ENCODE results near the gene PARM1. TPM values are rescaled to one million over a fixed set of nuclear protein-coding genes. Genes with fewer than 3 reads are reported as not detected.
A peak's percentile ranks its signal among the peaks of the same experiment; 100 is the strongest.

Gene PARM1
- total RNA-seq, 1 donor from 2014 or later: 28.7 TPM

DNA sequence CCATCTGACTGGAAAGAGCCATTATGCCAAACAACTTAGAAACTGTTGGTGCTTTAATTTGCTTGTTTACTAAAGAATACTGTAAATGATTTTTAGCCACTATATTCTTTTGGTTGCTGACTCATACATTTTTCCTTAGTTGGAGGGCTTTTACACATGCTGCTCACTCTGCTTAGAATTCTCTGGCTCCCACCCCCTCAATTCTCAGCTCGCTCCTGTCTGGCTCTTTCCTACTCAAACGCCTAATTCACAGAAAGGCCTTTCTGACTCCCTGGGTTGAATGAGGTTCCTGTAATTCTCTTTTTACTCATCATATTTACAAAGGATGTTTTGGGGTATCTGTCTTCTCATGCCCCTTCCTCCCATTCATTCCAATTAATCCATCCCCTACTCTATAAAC lies 26.1 kb upstream of the PARM1 start:
- no peak overlapping the region for H3K4me3 ChIP-seq (ENCODE audit: low read length in 3 of 3)
- H3K9me3 ChIP-seq (ENCODE audit: control insufficient read depth in 3 of 3, low read length in 3 of 3): no peaks in the 10 kb centered on the region
- H3K27me3 ChIP-seq (ENCODE audit: control insufficient read depth in 3 of 3, insufficient read depth in 3 of 3, low read length in 3 of 3): no peaks in the 10 kb centered on the region
- no peak overlapping the region for H3K27ac ChIP-seq (ENCODE audit: low read depth, low read length)
- H3K4me1 ChIP-seq (ENCODE audit: control insufficient read depth in 3 of 3, insufficient read depth in 3 of 3, low read length in 3 of 3): no peaks in the 10 kb centered on the region
- H3K9ac ChIP-seq (ENCODE audit: low read depth in 1 of 3, low read length in 3 of 3): no peak overlapping the region
- no peaks in the 10 kb centered on the region for H3K36me3 ChIP-seq (ENCODE audit: control insufficient read depth in 3 of 3, insufficient read depth in 3 of 3, low read length in 3 of 3)

DNA sequence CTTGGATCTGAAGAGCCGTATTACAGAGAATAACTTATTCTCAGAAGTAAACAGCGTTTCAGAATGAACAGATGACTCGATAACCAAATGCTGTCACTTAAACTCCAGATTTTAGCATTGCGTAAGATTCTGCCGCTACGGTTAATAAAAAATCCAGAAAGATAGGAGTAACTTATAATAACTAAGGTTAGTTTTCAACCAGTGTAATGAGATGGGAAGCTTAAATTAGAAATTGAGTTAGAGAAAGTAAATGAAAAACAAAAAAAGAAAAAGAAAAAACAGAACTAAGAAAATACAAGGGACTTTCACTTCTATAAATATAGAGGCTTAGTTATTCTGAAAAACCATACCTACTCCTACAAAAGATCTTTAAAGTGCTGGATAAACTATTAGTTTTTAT lies 13.1 kb upstream of the PARM1 start:
- Histone ChIP-seq H3K4me3 (ENCODE audit: low read length in 3 of 3) (no peak overlapping the region), H3K9ac (ENCODE audit: low read depth in 1 of 3, low read length in 3 of 3) (no peak overlapping the region), H3K4me1 (ENCODE audit: control insufficient read depth in 3 of 3, insufficient read depth in 3 of 3, low read length in 3 of 3) (no peaks in the 10 kb centered on the region), H3K36me3 (ENCODE audit: control insufficient read depth in 3 of 3, insufficient read depth in 3 of 3, low read length in 3 of 3) (no peaks in the 10 kb centered on the region), H3K27ac (ENCODE audit: low read depth, low read length) (no peak overlapping the region), H3K9me3 (ENCODE audit: control insufficient read depth in 3 of 3, low read length in 3 of 3) (no peaks in the 10 kb centered on the region), H3K27me3 (ENCODE audit: control insufficient read depth in 3 of 3, insufficient read depth in 3 of 3, low read length in 3 of 3) (no peaks in the 10 kb centered on the region)

DNA sequence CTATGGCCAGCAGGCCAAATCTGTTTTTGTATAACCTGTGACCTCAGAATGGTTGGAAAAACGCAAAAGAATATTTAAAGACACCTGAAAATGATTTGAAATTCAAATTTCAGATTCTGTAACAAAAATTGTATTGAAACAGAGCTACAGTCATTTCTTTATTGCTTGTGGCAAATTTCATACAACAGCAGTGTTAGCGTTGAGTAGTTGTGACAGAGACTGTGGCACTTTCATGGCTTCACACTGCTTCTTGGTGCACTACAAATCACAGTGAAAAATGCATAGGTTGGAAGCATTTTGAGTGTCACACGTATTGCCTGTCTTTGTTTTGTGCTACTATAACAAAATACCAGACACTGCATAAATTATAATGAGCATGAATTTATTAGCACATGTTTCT lies 12.2 kb upstream of the PARM1 start:
- Histone ChIP-seq H3K9ac (ENCODE audit: low read depth in 1 of 3, low read length in 3 of 3) (no peak overlapping the region), H3K9me3 (ENCODE audit: control insufficient read depth in 3 of 3, low read length in 3 of 3) (no peaks in the 10 kb centered on the region), H3K27me3 (ENCODE audit: control insufficient read depth in 3 of 3, insufficient read depth in 3 of 3, low read length in 3 of 3) (no peaks in the 10 kb centered on the region), H3K36me3 (ENCODE audit: control insufficient read depth in 3 of 3, insufficient read depth in 3 of 3, low read length in 3 of 3) (no peaks in the 10 kb centered on the region), H3K4me3 (ENCODE audit: low read length in 3 of 3) (no peak overlapping the region), H3K27ac (ENCODE audit: low read depth, low read length) (no peak overlapping the region), H3K4me1 (ENCODE audit: control insufficient read depth in 3 of 3, insufficient read depth in 3 of 3, low read length in 3 of 3) (no peaks in the 10 kb centered on the region)

DNA sequence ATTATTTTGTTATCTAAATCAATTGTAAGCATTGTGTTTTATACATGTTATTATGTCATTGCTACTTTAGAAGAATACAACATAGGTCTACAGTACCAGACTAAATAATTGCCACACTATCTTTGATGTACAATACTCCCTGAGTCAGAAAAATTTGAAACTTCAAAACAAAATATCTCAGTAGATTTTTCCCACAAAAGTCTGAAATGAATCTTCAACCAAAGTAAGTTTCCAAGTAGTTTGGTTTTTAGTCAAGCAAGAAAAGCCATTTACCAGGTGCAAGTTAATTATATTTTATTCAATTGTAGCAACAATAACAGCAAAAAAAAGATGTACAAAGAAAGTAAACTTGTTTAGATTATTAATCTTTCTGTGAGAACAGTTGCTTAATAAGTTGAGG lies 11.4 kb upstream of the PARM1 start:
- H3K9ac ChIP-seq (ENCODE audit: low read depth in 1 of 3, low read length in 3 of 3): no peak overlapping the region
- no peak overlapping the region for H3K27ac ChIP-seq (ENCODE audit: low read depth, low read length)
- no peaks in the 10 kb centered on the region for H3K9me3 ChIP-seq (ENCODE audit: control insufficient read depth in 3 of 3, low read length in 3 of 3)
- H3K27me3 ChIP-seq (ENCODE audit: control insufficient read depth in 3 of 3, insufficient read depth in 3 of 3, low read length in 3 of 3): no peaks in the 10 kb centered on the region
- H3K4me3 ChIP-seq (ENCODE audit: low read length in 3 of 3): no peak overlapping the region
- no peaks in the 10 kb centered on the region for H3K4me1 ChIP-seq (ENCODE audit: control insufficient read depth in 3 of 3, insufficient read depth in 3 of 3, low read length in 3 of 3)
- no peaks in the 10 kb centered on the region for H3K36me3 ChIP-seq (ENCODE audit: control insufficient read depth in 3 of 3, insufficient read depth in 3 of 3, low read length in 3 of 3)

DNA sequence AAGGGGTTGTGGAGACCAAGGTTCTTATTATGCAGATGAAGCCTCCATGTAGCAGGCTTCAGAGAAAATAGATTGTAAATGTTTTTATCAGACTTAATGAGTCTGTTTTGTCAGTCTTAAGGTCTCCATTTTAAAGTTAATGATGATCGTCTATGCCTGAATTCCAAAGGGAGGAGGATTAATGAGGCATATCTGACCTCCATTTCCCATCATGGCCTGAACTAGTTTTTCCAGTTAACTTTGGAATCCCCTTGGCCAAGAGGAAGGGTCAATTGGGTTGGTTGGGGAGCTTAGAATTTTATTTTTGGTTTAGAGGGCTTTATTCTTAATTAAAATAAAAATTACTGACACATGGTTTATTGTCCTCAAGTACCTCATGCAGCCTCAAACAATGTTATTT lies 6.9 kb upstream of the PARM1 start:
- Histone ChIP-seq H3K4me1 (ENCODE audit: control insufficient read depth in 3 of 3, insufficient read depth in 3 of 3, low read length in 3 of 3) (no peaks in the 10 kb centered on the region), H3K27ac (ENCODE audit: low read depth, low read length) (no peak overlapping the region), H3K9ac (ENCODE audit: low read depth in 1 of 3, low read length in 3 of 3) (no peak overlapping the region), H3K36me3 (ENCODE audit: control insufficient read depth in 3 of 3, insufficient read depth in 3 of 3, low read length in 3 of 3) (no peaks in the 10 kb centered on the region), H3K27me3 (ENCODE audit: control insufficient read depth in 3 of 3, insufficient read depth in 3 of 3, low read length in 3 of 3) (no peaks in the 10 kb centered on the region), H3K9me3 (ENCODE audit: control insufficient read depth in 3 of 3, low read length in 3 of 3) (no peaks in the 10 kb centered on the region), H3K4me3 (ENCODE audit: low read length in 3 of 3) (no peak overlapping the region)

DNA sequence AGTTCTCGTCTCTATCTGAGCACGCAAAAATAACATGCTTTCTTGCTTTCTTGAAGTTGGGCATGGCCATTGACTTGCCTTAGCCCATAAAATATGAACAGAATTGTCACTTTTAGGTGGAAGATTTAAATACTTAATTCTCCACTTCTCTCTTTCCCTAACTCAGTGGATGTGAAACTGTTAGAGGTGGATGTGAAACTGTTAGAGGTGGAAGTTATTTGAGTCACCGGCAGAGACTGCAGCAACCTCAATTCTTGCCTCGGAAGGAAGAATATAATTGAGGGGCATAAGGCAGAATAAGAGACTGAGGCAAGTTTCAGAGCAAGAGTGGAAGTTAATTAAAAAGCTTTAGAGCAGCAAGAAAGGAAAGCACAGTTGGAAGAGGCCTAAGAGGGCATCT lies 2.8 kb upstream of the PARM1 start:
- no peaks in the 10 kb centered on the region for H3K9me3 ChIP-seq (ENCODE audit: control insufficient read depth in 3 of 3, low read length in 3 of 3)
- H3K27ac ChIP-seq (ENCODE audit: low read depth, low read length): no peak overlapping the region
- peaks cover 0 to 7% (median 2%) of the 10 kb centered on the region in 3 donors for H3K27me3 ChIP-seq (ENCODE audit: control insufficient read depth in 3 of 3, insufficient read depth in 3 of 3, low read length in 3 of 3)
- no peaks in the 10 kb centered on the region for H3K36me3 ChIP-seq (ENCODE audit: control insufficient read depth in 3 of 3, insufficient read depth in 3 of 3, low read length in 3 of 3)
- H3K9ac ChIP-seq (ENCODE audit: low read depth in 1 of 3, low read length in 3 of 3): no peak overlapping the region
- peaks cover 9 to 12% (median 10%) of the 10 kb centered on the region in 3 donors for H3K4me1 ChIP-seq (ENCODE audit: control insufficient read depth in 3 of 3, insufficient read depth in 3 of 3, low read length in 3 of 3)
- no peak overlapping the region for H3K4me3 ChIP-seq (ENCODE audit: low read length in 3 of 3)

DNA sequence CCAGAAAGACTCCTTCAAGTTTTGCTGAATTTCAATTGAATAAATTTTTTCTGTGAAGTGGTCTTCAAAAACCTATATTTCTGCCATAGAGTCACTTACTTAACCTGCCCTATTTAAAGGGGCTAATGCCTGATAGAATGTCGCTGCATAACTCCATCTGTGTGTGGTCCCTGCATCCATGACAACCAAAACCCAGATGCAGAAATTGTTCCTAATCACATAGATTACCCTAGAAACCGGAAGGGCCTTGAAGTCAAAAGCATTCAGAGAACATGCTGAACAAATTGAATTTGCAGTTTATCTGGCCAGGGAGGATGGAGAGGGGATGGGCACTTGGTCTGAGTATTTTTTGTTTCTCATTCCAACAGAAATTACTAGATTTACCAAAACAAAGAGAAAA lies 1.5 kb upstream of the PARM1 start:
- Histone ChIP-seq H3K9ac (ENCODE audit: low read depth in 1 of 3, low read length in 3 of 3) (no peak overlapping the region), H3K4me1 (ENCODE audit: control insufficient read depth in 3 of 3, insufficient read depth in 3 of 3, low read length in 3 of 3) (peaks cover 9 to 12% (median 10%) of the 10 kb centered on the region in 3 donors), H3K9me3 (ENCODE audit: control insufficient read depth in 3 of 3, low read length in 3 of 3) (no peaks in the 10 kb centered on the region), H3K4me3 (ENCODE audit: low read length in 3 of 3) (no peak overlapping the region), H3K27ac (ENCODE audit: low read depth, low read length) (no peak overlapping the region), H3K36me3 (ENCODE audit: control insufficient read depth in 3 of 3, insufficient read depth in 3 of 3, low read length in 3 of 3) (no peaks in the 10 kb centered on the region), H3K27me3 (ENCODE audit: control insufficient read depth in 3 of 3, insufficient read depth in 3 of 3, low read length in 3 of 3) (peaks cover 0 to 7% (median 2%) of the 10 kb centered on the region in 3 donors)

DNA sequence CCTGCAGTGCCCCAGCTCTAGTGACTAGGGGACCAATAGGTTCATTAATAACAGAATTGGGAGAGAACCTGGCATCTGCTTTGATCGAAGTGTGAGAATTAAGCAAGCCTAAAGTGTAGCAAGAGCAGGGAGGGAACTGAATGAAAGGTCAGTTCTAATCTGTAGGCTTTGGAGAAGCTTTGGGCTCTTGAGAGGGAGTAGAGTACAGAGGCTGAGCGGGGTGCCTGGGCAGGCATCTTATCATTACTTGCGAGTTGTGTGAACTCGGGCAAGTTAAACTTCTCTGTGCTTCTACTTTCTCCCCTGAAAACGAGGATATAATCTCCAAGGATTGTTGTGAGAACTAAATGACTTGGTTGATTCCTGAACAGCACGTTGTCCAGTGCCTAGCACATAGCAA lies 906 bp upstream of the PARM1 start:
- Histone ChIP-seq H3K36me3 (ENCODE audit: control insufficient read depth in 3 of 3, insufficient read depth in 3 of 3, low read length in 3 of 3) (no peaks in the 10 kb centered on the region), H3K4me3 (ENCODE audit: low read length in 3 of 3) (no peak overlapping the region), H3K4me1 (ENCODE audit: control insufficient read depth in 3 of 3, insufficient read depth in 3 of 3, low read length in 3 of 3) (peaks cover 9 to 12% (median 10%) of the 10 kb centered on the region in 3 donors), H3K27ac (ENCODE audit: low read depth, low read length) (no peak overlapping the region), H3K27me3 (ENCODE audit: control insufficient read depth in 3 of 3, insufficient read depth in 3 of 3, low read length in 3 of 3) (peaks cover 0 to 7% (median 2%) of the 10 kb centered on the region in 3 donors), H3K9me3 (ENCODE audit: control insufficient read depth in 3 of 3, low read length in 3 of 3) (no peaks in the 10 kb centered on the region), H3K9ac (ENCODE audit: low read depth in 1 of 3, low read length in 3 of 3) (no peak overlapping the region)

DNA sequence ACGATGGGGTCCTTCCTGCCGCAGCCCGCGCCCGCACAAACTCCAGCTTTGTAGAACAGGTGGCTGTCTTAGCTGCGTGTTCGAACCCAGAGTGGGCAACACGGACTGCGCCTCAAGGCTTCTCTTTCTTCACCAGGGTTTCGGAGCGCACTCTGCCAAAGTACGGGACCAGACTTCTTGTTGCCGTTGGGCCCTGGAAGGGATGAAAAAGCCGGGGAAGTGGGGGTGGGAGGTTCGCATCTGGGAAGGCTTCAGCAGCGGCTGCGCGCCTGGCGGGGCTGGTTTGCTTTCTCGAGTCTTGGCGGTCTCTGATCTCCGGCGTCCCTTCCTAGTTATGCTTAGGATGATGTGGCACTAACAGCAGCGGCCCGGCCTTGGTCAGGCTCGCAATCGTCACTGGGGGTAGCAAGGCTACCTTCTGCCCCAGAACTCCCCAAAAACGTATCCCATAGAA lies 673 bp downstream of the PARM1 start:
- Histone ChIP-seq H3K9me3 (ENCODE audit: control insufficient read depth in 3 of 3, low read length in 3 of 3) (no peaks in the 10 kb centered on the region), H3K9ac (ENCODE audit: low read depth in 1 of 3, low read length in 3 of 3) (peak overlapping the region; percentile 74 to 78 (median 74)), H3K4me1 (ENCODE audit: control insufficient read depth in 3 of 3, insufficient read depth in 3 of 3, low read length in 3 of 3) (peaks cover 9 to 12% (median 10%) of the 10 kb centered on the region in 3 donors), H3K4me3 (ENCODE audit: low read length in 3 of 3) (peak overlapping the region; percentile 84 to 86 (median 84)), H3K27ac (ENCODE audit: low read depth, low read length) (peak overlapping the region; percentile 67), H3K27me3 (ENCODE audit: control insufficient read depth in 3 of 3, insufficient read depth in 3 of 3, low read length in 3 of 3) (peaks cover 0 to 7% (median 2%) of the 10 kb centered on the region in 3 donors), H3K36me3 (ENCODE audit: control insufficient read depth in 3 of 3, insufficient read depth in 3 of 3, low read length in 3 of 3) (no peaks in the 10 kb centered on the region)

DNA sequence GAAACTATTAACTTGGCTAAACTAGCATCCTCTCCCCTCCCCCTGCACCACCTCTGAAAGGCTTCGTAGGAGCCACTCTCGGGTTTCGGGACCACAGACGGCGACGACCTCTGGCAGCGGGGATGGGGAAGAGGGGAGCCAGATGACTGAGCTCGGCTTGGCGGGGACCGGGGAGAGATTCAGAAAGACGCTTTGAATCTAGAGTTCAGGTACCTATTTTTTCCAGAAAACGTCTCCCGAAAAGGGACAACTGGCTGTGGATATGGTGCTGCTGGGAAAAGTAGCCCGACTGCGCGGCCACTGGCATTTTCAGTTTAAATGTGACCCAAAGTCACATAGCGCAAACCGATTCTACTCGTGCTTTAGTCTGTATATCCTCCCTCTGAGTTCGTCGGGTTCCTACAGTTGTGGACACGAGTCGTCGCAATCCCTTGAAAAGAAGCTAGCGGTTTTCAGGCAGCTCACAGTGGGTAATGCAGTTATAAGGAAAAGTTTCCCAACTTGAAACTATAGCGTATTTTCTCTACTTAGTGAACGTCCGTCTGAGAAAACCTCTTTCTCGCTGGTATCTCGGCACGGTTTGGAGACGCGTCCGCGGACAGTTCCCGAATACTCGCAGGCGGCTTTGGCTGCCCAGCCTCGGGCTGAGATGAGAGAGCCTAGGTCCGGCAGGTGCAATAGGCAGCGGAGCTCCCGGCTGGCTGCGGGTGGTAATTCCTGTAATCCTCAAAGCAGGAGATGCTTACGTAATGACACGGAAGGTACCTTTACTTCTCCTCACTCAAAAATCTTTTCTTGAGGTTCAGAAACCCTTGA lies 1.3 kb downstream of the PARM1 start:
- Histone ChIP-seq H3K27ac (ENCODE audit: low read depth, low read length) (peak overlapping the region; percentile 67), H3K4me3 (ENCODE audit: low read length in 3 of 3) (peak overlapping the region; percentile 84 to 86 (median 84)), H3K27me3 (ENCODE audit: control insufficient read depth in 3 of 3, insufficient read depth in 3 of 3, low read length in 3 of 3) (peaks cover 0 to 7% (median 2%) of the 10 kb centered on the region in 3 donors), H3K9me3 (ENCODE audit: control insufficient read depth in 3 of 3, low read length in 3 of 3) (no peaks in the 10 kb centered on the region), H3K4me1 (ENCODE audit: control insufficient read depth in 3 of 3, insufficient read depth in 3 of 3, low read length in 3 of 3) (peaks cover 9 to 12% (median 10%) of the 10 kb centered on the region in 3 donors), H3K36me3 (ENCODE audit: control insufficient read depth in 3 of 3, insufficient read depth in 3 of 3, low read length in 3 of 3) (no peaks in the 10 kb centered on the region), H3K9ac (ENCODE audit: low read depth in 1 of 3, low read length in 3 of 3) (peak overlapping the region; percentile 74 to 78 (median 74))

All from skeletal muscle tissue (tissue), 4 donors.